SK-N-SH (cell line): ENCODE measurements around the gene SALL3. TPM values are rescaled to one million over a fixed set of nuclear protein-coding genes. Genes with fewer than 3 reads are reported as not detected.

ENCODE experiments used
- CTCF ChIA-PET: fragments of 300-600, 350-600 bp; formaldehyde crosslinking; extraction: SDS; loops from one replicate; lab custom pipeline; 2021; lab: Yijun Ruan, JAX
- POLR2A ChIA-PET: fragments of 350-600 bp; sonication (Branson Sonifier 250); formaldehyde crosslinking; extraction: SDS; loops from one replicate; lab custom pipeline; 2020; ENCODE audit warnings: antibody characterized with exemption, inconsistent platforms; lab: Yijun Ruan, JAX
- DNase-seq: peaks from one replicate; pipeline ENCODE4 v3.0.0; 2012
- H2AFZ ChIP-seq: fragments of 200-600 bp; sonication (generic); 2 replicates; pipeline ENCODE4 v1.8.1; 2016; ENCODE audit warnings: antibody characterized with exemption, mild to moderate bottlenecking, low read depth
- H3F3A ChIP-seq: fragments of 200-600 bp; sonication (generic); replicated peaks from 2 replicates; pipeline ENCODE3; 2016; ENCODE audit warnings: antibody characterized with exemption, mild to moderate bottlenecking; ENCODE audit not compliant: insufficient read depth
- H3K27ac ChIP-seq, 2 experiments: fragments of 200-500 bp in 1 of 2; fragments of 200-600 bp in 1 of 2; sonication (Bioruptor generic) in 1 of 2; sonication (generic), shearing (Covaris generic) in 1 of 2; 2 replicates each; pipeline versions ENCODE4 v1.5.1 to v1.6.1; 2014 to 2016; ENCODE audit warnings: low read depth in 2 of 2, inconsistent platforms in 1 of 2, low read length in 1 of 2, mild to moderate bottlenecking in 1 of 2, mixed read lengths in 1 of 2
- H3K27me3 ChIP-seq: fragments of 200-600 bp; sonication (generic), shearing (Covaris generic); 2 replicates; pipeline ENCODE4 v1.6.1; 2016; ENCODE audit warnings: mixed run types; ENCODE audit not compliant: insufficient read depth
- H3K36me3 ChIP-seq, 2 experiments: fragments of 200-500 bp in 1 of 2; fragments of 200-600 bp in 1 of 2; sonication (Bioruptor generic) in 1 of 2; sonication (generic) in 1 of 2; replicated peaks in 1 of 2; 2 replicates each; pipeline versions ENCODE3 to v1.5.1; 2014 to 2016; ENCODE audit warnings: low read length in 1 of 2, mild to moderate bottlenecking in 1 of 2; ENCODE audit not compliant: insufficient read depth in 2 of 2, control insufficient read depth in 1 of 2
- H3K4me1 ChIP-seq, 2 experiments: fragments of 200-500 bp in 1 of 2; fragments of 200-600 bp in 1 of 2; sonication (Bioruptor generic) in 1 of 2; sonication (generic), shearing (Covaris generic) in 1 of 2; 2 replicates each; pipeline versions ENCODE4 v1.5.1 to v1.6.1; 2014 to 2016; ENCODE audit warnings: low read depth in 1 of 2, low read length in 1 of 2, mixed run types in 1 of 2; ENCODE audit not compliant: insufficient read depth in 2 of 2, control insufficient read depth in 1 of 2
- H3K4me2 ChIP-seq: fragments of 200-600 bp; sonication (generic), shearing (Covaris generic); 2 replicates; pipeline ENCODE4 v1.6.1; 2017; ENCODE audit warnings: mixed run types
- H3K4me3 ChIP-seq, 2 experiments: fragments of 200-500 bp in 1 of 2; fragments of 200-600 bp in 1 of 2; sonication (Bioruptor generic) in 1 of 2; sonication (generic), shearing (Covaris generic) in 1 of 2; 2 replicates each; pipeline versions ENCODE4 v1.5.1 to v1.8.1; 2014 to 2016; ENCODE audit warnings: low read depth in 2 of 2, inconsistent platforms in 1 of 2, low read length in 1 of 2, mild to moderate bottlenecking in 1 of 2, mixed read lengths in 1 of 2, moderate library complexity in 1 of 2
- H3K79me2 ChIP-seq: fragments of 200-600 bp; sonication (generic); 2 replicates; pipeline ENCODE4 v1.8.1; 2017; ENCODE audit warnings: mild to moderate bottlenecking; ENCODE audit not compliant: insufficient read depth
- H3K9ac ChIP-seq: fragments of 200-600 bp; sonication (generic); 2 replicates; pipeline ENCODE4 v1.6.1; 2017; ENCODE audit warnings: mixed run types
- H3K9me2 ChIP-seq: fragments of 200-600 bp; sonication (generic); 2 replicates; pipeline ENCODE4 v1.6.1; 2017; ENCODE audit warnings: mixed run types
- H3K9me3 ChIP-seq: fragments of 200-600 bp; sonication (generic); 2 replicates; pipeline ENCODE4 v1.6.1; 2017; ENCODE audit warnings: mixed run types, mild to moderate bottlenecking, moderate library complexity
- H4K20me1 ChIP-seq: fragments of 200-600 bp; sonication (generic); 2 replicates; pipeline ENCODE4 v1.6.1; 2017; ENCODE audit warnings: mild to moderate bottlenecking, mixed run types; ENCODE audit not compliant: insufficient read depth
- FOXJ3 ChIP-seq: sonication (generic); formaldehyde crosslinking; IDR thresholded peaks from 2 replicates; pipeline ENCODE4 v1.5.1; 2020; ENCODE audit warnings: mild to moderate bottlenecking, missing genetic modification reagents
- GABPA ChIP-seq: IDR thresholded peaks from 2 replicates; pipeline ENCODE4 v1.4.0; 2012; ENCODE audit warnings: low read depth, mild to moderate bottlenecking
- GATA2 ChIP-seq: sonication (generic); formaldehyde crosslinking; IDR thresholded peaks from 2 replicates; pipeline ENCODE4 v1.5.0; 2020; ENCODE audit warnings: mild to moderate bottlenecking, missing genetic modification reagents
- MEF2A ChIP-seq: IDR thresholded peaks from 2 replicates; pipeline ENCODE4 v1.4.0; 2012; ENCODE audit warnings: low read depth, borderline replicate concordance
- NFIC ChIP-seq: IDR thresholded peaks from 2 replicates; pipeline ENCODE4 v1.4.0; 2012; ENCODE audit warnings: borderline replicate concordance
- PBX3 ChIP-seq: IDR thresholded peaks from 2 replicates; pipeline ENCODE4; 2012
- RAD21 ChIP-seq: IDR thresholded peaks from 2 replicates; pipeline ENCODE4 v1.6.1; 2012; ENCODE audit warnings: mild to moderate bottlenecking, low read length
- RCOR1 ChIP-seq: fragments of 150-350 bp; IDR thresholded peaks from 2 replicates; pipeline ENCODE4 v1.6.1; 2017; ENCODE audit warnings: antibody characterized with exemption, low read length
- RFX5 ChIP-seq: IDR thresholded peaks from 2 replicates; pipeline ENCODE4 v1.6.1; 2012; ENCODE audit warnings: mild to moderate bottlenecking, improper control_type of control experiment, low read length
- RXRA ChIP-seq: IDR thresholded peaks from 2 replicates; pipeline ENCODE4 v1.4.0; 2012; ENCODE audit warnings: low read depth, mild to moderate bottlenecking, borderline replicate concordance
- SIN3A ChIP-seq: IDR thresholded peaks from 2 replicates; pipeline ENCODE4 v1.6.1; 2012; ENCODE audit warnings: low read depth, mild to moderate bottlenecking, low read length, moderate library complexity, borderline replicate concordance
- TAF1 ChIP-seq: IDR thresholded peaks from 2 replicates; pipeline ENCODE4 v1.6.1; 2012; ENCODE audit warnings: low read depth, mild to moderate bottlenecking, low read length, moderate library complexity, borderline replicate concordance
- TCF12 ChIP-seq: IDR thresholded peaks from 2 replicates; pipeline ENCODE4 v1.4.0; 2012
- TEAD4 ChIP-seq: IDR thresholded peaks from 2 replicates; pipeline ENCODE4 v1.4.0; 2012; ENCODE audit warnings: mild to moderate bottlenecking, borderline replicate concordance; ENCODE audit not compliant: insufficient read depth
- USF1 ChIP-seq: IDR thresholded peaks from 2 replicates; pipeline ENCODE4 v1.4.0; 2012; ENCODE audit warnings: low read depth, borderline replicate concordance
- USF2 ChIP-seq: fragments of 150-350 bp; IDR thresholded peaks from 2 replicates; pipeline ENCODE4 v1.6.1; 2017; ENCODE audit warnings: antibody characterized with exemption, low read length, low read depth, borderline replicate concordance
- YY1 ChIP-seq: IDR thresholded peaks from 2 replicates; pipeline ENCODE4 v1.4.0; 2012; ENCODE audit warnings: low read depth, mild to moderate bottlenecking
- WGBS: methylation state at CpG from one replicate; pipeline ENCODE4 v1.1.6; 2017; ENCODE audit warnings: low lambda C conversion rate; 5-methylcytosine and 5-hydroxymethylcytosine counted together
- polyA plus RNA-seq, 3 experiments: library from polyadenylated mRNA; depleted of rRNA; stranded (reverse); fragments of >200 nt; gene quantifications; 2 replicates each; pipeline ENCODE4 v1.2.3, GENCODE V29; 2012

SALL3 gene
- polyA plus RNA-seq, 1 of the 3 experiments (the other 2 are of a cell fraction), result not detected

- Histone ChIP-seq H3K9me3 (no peaks in the 10 kb centered on the region), H3K36me3 (no peaks in the 10 kb centered on the region), H3K4me1 (no peaks in the 10 kb centered on the region), H4K20me1 (no peaks in the 10 kb centered on the region), H3K9ac (no peak overlapping the region), H3K9me2 (no peaks in the 10 kb centered on the region), H3K27ac (no peak overlapping the region), H3K4me2 (no peak overlapping the region), H3K27me3 (peaks cover 26% of the 10 kb centered on the region), H2AFZ (no peak overlapping the region), H3F3A (no peaks in the 10 kb centered on the region), H3K79me2 (no peaks in the 10 kb centered on the region), H3K4me3 (no peak overlapping the region)
- no peak for TF ChIP-seq RFX5
- no peak for TF ChIP-seq GABPA
- no peak for TF ChIP-seq YY1
- TF ChIP-seq RAD21, result no peak
- TF ChIP-seq NFIC, result no peak
- no peak for TF ChIP-seq SIN3A
- TF ChIP-seq USF1, result no peak
- no peak for TF ChIP-seq TCF12
- no peak for TF ChIP-seq MEF2A
- TF ChIP-seq RXRA, result no peak
- no peak for TF ChIP-seq PBX3
- TF ChIP-seq GATA2 (CRISPR knock-in tag), result no peak
- TF ChIP-seq RCOR1, result no peak
- no peak for TF ChIP-seq TEAD4
- TF ChIP-seq FOXJ3 (CRISPR knock-in tag), result no peak
- TF ChIP-seq TAF1, result no peak
- TF ChIP-seq USF2, result no peak
- ChIA-PET CTCF (interaction anchor here (0.6 kb wide), 1 partner anchor 133 kb away, joined by 3 read pairs; no protein-coding TSS in a partner anchor), POLR2A (no interaction called here)
- no peak for DNase-seq
- WGBS, result 68% methylated on average over 13 of the region's 13 CpGs
Measured at GRCh38 chr18:78991446-78991845, 11.8 kb downstream of the SALL3 start.
